ENCODE data around the gene TAF12.
"Not testable (repeated sequence)": the region's sequence is repeated elsewhere in the genome, so short reads cannot be mapped to it uniquely, and the experiment has no call there.

The TAF12 gene

DNA sequence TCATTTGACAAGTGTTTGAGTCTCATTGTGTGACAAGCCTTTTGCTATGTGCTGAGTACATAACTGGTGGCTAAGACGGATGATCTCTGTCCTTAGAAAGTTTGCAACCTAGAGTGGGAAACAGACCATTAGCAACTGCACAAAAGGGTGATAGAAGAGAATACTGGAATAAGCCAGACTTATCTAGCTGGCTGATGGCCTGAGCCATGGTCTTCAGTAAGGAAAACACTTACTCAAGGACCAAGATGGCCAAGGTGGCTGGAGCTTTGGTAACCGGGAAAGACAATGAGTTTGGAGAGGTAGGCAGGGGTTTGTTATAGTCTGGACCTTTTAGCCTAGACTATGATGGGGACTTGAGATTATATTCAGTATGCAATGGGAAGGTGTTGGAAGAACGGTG, 1.6 kb upstream of the TAF12 start:
- no peak for DNase-seq (ENCODE audit: low spot score)

DNA sequence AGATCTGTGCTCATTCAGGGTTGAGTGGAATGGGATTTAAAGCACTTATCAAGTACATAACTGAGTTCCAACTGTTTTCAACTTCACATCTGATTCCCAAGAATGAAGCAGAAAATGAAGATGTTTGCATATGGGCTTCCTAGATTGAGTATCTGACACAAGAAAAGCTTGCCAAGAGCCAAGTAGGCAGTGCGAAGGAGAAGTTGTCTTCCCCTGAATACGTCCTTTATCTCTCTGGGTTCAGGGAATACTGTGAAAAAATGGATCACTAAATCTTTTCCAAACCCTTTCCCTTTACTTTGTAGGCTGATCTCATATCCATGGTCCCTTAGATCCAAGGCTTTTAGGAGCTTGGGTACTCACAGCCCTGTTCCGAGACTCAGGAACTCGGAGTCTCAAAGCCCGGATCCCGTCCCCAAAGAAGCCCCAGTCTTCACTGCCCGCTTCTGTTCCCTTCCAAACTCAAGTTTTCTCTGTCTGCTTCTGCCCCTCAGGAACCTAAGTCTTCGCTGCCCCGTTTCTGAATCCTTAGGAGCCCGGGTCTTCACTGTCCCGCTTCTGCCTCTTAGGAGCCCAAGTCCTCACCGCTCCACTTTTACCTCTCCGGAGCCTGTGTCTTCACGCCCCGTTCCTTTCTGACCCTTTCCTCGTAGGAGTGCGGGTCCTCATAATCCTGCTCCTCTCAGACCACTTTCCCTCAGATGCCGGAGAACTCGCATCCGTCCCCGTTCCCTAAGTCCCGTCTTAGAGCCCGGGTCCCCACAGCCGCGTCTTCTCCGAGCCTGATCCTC, 616 bp downstream of the TAF12 start:
- DNase-seq (ENCODE audit: low spot score), result no peak

DNA sequence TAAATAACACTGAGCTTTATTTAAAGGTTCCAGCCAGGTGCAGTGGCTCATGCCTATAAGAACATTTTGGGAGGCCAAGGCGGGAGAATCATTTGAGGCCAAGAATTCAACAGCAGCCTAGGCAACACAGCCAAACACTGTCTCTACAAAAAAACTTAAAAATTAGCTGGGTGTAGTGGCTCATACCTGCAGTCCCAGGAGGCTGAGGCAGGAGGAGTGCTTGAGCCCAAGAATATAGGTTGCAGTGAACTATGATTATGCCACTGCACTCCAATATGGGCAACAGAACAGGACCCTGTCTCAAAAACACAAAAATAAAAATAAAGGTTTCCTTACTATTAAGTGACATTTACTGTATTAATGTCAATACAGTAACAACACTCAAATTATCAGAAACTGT, 2.1 kb downstream of the TAF12 start:
- no peak for DNase-seq (ENCODE audit: low spot score)

DNA sequence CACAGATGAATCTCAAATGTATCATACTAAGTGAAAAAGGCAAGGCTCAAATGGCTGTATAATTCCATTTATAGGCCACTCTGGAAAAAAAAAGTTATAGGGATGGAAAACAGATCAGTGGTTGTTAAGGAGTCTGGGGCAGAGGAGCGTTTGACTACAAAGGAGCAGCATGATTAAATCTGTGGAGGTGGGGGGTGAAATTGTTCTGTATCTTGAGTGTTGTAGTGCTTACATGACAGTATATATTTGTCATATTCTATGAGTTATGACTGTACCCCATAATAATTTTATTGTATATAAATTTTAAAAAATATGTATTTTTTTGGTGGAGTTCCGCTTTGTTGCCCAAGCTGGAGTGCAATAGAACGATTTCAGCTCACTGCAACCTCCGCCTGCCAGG, 10.3 kb downstream of the TAF12 start:
- DNase-seq (ENCODE audit: low spot score), result no peak

DNA sequence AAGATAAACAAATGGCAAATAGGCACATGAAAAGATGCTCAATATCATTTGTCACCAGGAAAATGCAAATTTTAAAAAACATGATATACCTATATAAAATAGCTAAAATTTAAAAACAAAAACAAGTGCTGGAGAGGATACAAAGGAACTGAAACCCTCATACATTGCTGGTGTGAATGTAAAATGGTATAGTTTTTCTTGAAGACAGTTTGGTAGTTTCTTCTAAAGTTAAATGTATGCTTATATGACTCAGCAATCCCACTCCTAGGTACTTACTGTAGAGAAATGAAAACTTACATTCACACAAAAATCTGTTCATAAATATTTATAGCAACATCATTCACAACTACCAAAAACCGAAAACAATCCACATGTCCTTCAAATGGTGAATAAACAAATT, 11.2 kb downstream of the TAF12 start:
- DNase-seq (ENCODE audit: low spot score), result no peak

DNA sequence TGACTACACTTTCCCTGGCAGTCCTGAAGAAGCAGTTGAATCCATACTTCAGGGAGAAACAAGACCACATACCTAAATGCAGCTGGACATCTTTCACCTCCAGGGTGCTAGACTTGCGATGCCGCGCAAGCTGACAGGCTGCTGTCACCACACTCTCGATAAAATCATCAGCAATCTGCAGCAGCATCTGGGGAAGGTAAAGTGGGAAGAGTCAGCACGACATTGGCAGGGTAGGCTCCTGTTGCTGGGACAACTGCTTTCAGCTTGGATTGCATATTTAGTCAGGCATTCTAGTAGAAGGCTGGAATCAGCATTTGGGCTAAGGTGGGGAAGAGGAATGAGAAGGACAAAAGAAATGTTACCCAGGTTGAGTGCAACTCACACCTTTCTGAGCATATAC, 29.7 kb downstream of the TAF12 start:
- no peak for DNase-seq (ENCODE audit: low spot score)

DNA sequence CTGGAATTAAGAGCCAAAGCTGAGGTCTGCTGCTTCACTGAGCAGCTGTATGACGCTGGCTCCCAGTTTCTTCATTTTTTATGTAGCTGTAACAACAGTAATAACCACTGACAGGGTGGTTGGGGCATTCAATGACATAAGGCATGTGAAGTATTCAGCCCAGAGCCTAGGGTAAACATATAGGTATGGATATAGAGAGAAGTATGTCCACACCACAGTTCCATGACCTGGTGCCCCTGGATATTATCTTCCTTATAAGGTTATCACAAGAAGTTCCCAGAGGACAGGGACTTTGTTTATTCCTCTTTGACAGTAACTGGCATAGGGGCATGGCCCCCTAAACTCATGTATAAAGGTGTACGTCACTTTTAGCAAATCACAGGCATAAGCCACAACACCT, 36.1 kb downstream of the TAF12 start:
- DNase-seq (ENCODE audit: low spot score), result no peak

DNA sequence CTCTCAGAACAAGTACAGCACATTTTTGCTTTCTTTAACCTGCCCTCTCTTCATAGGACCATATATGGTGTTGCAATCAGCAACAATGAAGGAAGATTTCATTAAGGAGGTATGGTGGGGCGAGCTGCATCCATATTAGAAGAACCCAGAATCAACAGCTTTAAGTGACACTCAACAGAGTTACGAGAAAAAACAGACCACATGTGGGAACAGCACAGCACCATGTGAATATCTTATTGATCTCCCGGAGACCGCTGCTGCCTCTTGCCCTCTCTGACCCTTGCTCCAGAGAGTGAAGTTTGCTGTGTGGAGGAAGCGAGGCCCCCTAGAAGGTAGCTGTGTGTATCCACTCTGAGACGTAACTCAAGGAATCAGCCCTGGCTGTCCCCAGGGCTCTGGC, 37.9 kb downstream of the TAF12 start:
- no peak for DNase-seq (ENCODE audit: low spot score)

DNA sequence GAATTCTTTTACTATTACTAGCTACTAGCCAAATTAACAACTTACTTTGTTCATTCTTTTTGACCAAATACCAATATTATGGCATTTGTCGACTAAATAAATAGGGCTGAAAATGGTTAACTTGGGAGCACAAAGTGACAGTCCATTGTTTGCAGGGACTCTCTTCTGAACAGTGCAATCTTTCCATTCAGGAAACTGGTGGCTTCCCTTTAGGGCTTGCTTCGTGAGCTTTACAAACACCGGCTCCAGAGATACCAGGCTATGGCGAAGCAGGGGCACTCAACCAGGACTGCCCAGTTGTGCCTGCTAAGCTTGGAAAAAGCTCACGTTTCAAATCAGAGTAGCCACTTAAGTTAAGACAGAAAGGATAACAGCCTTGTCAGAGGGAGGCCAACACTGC, 38.5 kb downstream of the TAF12 start:
- no peak for DNase-seq (ENCODE audit: low spot score)

DNA sequence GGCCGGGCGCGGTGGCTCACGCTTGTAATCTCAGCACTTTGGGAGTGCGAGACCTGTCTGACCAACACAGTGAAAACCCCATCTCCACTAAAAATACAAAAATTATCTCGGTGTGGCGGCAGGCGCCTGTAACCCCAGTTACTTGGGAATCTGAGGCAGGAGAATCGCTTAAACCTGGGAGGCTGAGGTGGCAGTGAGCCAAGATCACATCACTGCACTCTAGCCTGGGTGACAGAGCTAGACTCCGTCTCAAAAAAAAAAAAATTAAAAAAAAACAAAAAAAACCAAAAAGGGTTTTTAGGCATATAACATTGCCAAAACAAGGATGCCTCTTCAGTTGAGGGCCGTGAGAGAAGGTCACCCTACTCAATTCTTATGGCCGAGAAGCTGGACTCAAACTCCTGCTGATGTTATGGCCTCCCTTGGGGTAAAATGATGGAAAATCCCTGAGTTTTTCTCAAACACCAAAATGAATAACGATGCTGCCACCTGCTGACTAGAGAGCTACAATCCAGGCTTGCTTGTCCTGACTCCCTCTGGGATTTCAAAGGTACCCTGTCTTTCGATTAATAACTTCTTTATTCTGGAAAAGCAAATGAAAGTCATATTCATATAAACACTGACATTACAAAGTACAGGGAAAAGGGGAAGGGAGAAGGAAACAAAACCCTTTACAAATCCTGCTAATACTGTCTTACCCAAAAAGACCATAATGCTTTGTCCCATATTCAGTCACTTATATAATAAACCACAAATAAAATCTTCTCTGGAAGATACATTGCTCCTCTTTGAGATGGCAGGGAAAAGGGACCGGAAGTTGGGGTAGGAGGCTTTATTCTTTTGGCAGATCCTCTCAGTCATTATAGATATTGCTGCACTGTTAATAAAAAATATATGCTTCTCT, 40.1 kb downstream of the TAF12 start:
- DNase-seq (ENCODE audit: low spot score), result peak; percentile 75

DNA sequence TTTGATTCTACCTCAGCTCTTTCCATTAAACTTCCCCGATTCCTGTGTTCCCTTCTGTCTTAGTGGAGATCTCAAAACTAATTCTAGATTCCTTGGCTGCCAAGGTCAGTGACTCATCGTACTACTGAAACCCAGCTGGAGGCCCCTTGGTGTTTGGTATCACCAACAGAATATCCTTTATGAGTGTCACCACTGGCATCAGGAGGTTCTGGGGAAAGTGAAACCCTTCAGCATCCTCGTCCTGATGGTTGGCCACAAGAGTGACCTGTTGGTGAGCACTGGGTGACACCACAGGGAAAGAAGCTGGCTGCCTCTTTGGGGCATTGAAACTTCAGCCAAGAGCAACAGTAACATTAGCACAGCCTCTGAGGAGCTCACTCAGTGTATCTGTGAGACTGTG, 41.2 kb downstream of the TAF12 start:
- peak; percentile 94 for DNase-seq (ENCODE audit: low spot score)

DNA sequence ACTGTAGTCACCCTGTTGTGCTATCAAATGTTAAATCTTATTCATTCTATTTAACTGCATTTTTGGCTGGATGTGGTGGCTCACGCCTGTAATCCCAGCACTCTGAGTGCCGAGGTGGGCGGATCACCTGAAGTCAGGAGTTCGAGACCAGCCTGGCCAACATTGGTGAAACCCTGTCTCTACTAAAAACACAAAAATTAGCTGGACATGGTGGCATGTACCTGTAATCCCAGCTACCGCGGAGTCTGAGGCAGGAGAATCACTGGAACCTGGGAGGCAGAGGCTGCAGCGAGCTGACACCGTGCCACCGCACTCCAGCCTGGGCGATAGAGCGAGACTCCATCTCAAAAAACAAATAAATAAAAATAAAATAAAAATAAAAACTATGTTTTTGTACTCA, 46.6 kb downstream of the TAF12 start:
- DNase-seq (ENCODE audit: low spot score), result not testable (repeated sequence)

DNA sequence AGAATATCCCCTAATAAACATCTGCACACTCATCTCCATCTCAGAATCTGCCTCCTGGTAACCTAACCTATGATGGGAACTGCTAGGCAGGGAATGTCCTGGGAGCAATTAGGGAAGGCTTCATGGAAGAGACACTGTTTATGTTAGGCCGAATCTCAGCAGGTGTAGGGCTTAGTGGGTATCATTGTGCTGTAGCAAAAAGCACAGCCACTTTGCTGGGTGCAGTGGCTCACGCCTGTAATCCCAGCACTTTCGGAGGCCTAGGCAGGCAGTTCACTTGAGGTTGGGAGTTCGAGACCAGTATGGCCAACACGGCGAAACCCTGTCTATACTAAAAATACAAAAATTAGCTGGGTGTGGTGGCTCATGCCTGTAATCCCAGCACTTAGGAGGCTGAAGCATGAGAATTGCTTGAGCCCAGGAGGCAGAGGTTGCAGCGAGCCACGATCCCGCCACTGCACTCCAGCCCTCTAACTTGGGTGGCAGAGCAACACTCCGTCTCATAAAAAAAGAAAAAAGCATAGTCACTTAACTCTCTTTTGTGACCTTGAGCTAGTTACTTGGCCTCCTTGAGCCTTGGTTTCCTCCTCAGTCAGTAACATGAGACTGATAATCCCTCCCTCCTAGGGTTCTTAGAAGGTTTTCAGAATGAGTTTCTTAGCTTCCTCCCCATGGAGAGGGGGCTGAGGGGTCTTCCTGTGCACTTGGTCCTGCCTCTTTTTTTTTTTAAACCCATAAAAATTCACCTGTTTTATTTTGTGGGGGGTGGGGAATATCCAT, 47.3 kb downstream of the TAF12 start:
- DNase-seq (ENCODE audit: low spot score), result no peak

DNA sequence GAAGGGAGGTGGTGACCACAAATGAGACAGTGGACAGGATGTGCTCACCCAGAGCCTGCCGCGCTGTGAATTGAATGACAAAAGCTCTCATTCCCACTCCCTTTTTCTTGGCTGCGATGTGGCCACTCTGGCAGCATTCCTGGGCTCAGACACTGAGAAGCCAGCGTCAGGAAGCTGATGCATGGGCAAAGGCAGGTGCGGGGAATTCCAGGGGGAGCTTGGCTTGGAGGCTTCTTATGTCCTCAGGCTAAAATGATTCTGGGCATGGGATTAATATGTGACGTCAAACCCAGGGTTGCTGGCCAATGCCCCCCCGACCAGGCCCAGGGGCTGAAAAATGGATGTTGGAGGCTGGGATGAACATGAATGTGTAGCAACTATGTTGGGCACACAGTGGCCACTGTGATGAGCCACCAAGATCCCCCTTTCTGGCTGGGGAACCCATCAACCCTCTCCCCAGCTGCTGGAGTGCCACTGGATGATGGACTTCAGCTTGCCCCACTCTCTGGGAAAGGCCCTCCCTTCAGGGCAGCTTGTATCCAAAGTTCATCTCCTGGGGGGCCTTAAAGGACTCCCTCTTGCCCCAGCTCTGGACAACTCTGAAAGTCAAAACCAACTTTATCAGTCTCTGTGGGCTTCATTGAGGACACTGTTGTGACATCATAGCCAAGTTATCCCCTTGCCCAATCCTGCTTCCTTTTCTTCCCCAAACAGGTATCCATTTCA, 48.0 kb downstream of the TAF12 start:
- not testable (repeated sequence) for DNase-seq (ENCODE audit: low spot score)

DNA sequence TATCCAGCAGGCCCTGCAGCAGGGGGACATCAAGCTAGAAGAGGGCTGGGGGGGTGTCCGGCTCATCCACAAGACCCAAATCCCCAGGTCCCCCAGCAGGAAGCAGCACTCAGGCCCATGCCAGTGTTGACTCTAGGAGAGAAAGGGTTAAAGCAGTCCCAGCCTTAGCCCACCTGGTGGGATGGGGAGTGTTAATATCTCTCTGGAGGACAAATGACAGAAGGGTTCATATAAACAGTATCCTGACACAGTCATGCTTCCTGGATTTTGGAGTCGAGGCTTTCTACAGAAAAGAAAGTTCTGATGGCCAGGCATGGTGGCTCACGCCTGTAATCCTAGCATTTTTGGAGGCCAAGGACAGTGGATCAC, 48.9 kb downstream of the TAF12 start:
- not testable (repeated sequence) for DNase-seq (ENCODE audit: low spot score)

DNA sequence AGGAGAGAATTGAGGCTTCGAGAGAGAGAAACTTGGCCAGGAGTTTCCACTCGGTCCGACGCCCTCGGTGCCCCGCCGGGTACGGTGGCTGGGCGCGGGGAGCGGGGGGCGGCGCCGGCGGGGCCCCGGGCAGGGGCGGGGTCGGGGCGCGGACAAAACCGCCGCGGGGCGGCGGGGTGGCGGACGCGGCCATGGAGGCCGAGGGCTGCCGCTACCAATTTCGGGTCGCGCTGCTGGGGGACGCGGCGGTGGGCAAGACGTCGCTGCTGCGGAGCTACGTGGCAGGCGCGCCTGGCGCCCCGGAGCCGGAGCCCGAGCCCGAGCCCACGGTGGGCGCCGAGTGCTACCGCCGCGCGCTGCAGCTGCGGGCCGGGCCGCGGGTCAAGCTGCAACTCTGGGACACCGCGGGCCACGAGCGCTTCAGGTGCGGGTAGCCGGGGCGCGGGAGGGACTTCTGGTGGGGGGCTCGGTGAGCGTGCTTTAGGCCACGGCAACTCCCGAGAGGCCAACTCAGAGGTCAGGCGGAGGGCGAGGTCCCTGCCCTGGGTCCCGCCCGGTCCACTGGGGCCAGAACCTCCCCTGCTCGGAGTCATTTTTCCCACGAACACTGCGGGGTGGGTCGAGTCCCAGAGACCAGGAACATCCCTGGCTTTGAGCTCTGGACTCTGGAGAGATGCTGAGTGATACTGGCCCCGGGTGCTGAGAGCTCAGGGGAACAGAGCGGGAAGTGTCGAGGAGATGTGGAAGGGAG, 50.4 kb downstream of the TAF12 start:
- DNase-seq (ENCODE audit: low spot score), result peak; percentile 51

DNA sequence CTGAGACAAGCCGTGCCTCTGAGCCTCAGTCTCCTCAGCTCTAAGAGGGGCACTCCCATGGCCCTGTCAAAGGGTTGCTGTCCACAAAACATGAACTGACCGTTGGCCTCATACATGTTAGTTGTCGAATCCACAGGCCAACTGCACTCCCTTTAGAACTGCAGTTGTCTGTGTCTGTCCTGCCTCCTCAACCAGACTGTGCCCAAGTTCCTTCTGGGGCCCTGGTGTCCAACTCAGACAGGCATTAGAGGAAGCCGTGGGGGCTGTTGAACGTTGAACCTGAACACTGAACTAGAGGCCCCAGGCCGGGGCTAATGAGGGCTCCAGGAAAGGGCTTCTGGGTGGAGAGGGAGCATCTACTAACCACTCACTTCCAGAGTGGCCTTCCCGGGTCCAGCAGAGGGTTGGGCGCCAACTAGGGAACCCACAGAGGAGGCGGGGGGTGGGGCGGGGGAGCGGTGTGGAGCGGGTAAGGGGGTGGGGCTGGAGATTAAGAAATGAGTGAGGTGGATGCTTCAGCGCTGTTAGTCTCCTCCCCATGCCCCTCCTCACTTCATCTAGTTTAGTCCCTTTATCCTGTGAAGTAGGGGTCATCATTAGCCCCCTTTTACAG, 51.1 kb downstream of the TAF12 start, which contains the start of gene RAB42:
RAB42 (plus strand) TSS at position 558 of the 613 bp plus-strand sequence. CDS start 247 bp downstream, outside the sequence.
- peak; percentile 55 for DNase-seq (ENCODE audit: low spot score)

DNA sequence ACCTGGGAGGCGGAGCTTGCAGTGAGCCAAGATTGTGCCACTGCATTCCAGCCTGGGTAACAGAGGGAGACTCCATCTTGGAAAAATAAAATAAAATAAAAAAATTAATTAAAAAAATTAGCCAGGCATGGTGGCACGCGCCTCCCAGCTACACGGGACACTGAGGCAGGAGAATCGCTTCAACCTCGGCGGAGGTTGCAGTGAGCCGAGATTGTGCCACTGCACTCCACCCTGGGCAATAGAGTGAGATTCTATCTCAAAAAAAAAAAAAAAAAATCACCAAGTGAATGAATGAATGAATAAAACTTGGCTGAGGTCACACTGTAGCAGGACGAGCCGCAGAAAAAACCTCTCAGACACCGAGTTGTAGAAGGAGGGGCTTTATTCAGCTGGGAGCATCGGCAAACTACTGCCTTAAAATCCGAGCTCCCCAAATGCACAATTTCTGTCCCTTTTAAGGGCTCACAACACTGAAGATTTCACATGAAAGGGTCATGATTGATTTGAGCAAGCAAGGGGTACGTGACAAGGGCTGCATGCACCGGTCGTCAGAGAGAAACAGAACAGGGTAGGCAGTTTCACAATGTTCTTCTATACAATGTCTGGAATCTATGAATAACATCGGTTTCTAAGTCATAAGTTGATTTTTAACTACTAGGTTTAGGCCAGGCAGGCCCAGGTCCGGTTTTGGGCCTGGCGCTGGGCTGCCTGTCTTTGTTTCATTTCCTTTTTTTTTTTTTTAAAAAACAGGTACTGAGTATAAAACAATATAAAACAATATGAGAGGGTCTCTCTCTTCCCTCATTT, 56.1 kb downstream of the TAF12 start:
- not testable (repeated sequence) for DNase-seq (ENCODE audit: low spot score)

DNA sequence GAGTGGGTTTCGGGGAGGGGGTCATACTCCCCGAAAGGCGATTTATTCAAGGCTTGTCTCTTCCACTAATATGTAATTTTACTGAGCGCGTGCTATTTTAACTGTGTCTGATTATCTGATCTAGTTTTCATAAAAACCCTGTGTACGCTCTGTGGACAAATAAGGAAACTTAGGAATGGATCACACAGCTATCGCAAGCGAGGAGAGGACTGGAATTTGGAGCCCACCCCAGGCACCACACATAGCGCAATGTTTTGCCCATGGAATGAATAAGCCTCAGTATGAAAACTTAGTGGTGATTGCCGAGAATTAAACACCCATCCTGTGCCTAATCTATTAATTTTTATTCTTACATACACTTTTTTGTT, 60.6 kb downstream of the TAF12 start:
- peak; percentile 58 for DNase-seq (ENCODE audit: low spot score)

All from hepatic stellate cell (primary cell).